UCSD-AML1 (cell line): ENCODE results near the gene HELZ2.

Source experiments
- DNase-seq: peaks from one replicate; lab custom pipeline; 2025; ENCODE audit not compliant: unreplicated experiment; lab: John Stamatoyannopoulos, UW

HELZ2 gene

DNA sequence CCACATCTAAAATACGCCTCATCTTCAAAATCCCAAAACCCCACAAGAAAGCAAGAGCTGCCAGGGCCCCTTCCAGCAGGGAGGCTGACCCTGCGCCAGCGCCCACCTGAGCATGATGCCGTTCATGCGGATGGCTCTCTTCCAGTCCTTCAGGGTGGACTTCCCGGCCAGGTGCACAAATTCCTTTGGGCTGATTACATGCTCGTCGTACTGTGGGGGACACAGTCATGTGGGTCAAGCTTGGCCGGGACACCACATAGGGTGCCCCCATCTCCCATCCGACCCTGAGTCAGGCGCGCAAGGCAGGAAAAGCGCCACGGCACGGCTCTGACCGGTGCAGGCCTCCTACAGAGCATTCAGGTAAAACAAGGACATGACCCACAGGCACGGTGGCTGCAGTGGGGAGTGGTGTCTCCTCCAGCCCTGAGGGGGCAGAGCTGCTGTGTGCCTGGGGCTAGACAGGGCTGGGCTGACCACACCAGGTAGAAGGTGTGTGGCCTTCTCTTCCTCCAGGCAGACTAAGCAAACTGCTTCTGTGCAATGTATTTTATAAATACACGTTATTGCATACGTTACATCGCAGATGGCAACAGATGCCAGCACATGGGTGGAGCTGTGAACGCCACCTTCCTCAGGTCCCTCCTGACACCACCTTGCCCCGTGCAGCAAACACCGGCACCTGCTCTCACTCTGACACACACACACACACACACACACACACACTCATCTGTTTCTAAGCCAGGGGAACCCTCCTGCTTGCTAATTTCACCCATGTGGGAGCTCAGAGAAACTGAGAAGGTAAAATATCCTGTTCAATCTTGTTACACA lies 23.8 kb upstream of the HELZ2 start:
- no peak for DNase-seq

DNA sequence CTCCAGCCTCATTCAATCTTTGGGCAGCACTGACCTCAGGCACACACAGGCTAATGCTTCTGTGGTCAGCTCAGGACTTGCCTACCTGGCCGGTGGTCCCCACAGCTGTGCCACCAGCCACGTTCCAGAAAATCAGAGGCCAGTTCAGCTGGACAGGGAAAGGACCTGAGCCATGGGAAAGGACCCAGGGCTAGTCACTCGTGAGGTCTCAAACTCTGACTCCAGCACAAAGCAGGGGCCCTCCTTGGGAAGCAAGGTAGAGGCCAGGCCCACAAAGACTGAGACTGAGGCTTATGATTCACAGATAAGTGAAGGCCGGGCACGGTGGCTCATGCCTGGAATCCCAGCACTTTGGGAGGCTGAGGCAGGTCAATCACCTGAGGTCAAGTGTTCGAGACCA lies 22.4 kb upstream of the HELZ2 start:
- no peak for DNase-seq

DNA sequence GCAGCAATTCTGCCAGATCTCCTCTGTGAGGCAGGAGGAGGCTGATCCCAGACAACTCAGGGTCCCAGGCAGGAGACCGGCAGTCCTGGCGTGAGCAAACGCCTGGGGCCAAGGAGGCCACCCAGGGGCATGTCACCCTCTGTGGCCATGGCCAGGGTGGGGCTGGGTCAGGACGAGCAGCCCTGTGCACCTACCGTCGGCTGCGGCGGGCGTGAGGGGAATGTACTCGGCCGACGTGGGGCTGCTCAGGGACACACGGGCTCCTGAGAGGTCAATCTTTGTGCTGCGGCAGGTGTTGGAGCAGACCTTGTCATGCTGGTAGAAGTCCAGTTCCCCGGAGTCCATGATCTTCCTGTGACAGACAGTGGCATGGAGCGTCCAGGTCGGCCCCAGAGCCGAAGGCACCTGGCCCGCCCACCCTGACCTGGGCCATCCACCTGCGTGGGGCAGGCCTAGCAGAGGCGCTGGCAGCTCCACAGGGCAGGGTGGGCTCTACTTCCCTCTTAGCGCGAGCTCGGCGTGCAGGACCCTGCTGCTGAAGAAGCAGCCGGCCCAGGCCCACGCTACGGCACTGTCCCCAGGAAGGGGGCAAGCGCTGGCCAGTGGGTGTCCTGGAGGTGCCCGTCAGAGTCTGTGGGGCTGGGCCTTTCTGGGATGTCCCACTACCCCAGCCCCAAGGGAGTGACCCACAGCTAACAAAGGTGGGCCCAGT lies 21.5 kb upstream of the HELZ2 start:
- DNase-seq: no peak

DNA sequence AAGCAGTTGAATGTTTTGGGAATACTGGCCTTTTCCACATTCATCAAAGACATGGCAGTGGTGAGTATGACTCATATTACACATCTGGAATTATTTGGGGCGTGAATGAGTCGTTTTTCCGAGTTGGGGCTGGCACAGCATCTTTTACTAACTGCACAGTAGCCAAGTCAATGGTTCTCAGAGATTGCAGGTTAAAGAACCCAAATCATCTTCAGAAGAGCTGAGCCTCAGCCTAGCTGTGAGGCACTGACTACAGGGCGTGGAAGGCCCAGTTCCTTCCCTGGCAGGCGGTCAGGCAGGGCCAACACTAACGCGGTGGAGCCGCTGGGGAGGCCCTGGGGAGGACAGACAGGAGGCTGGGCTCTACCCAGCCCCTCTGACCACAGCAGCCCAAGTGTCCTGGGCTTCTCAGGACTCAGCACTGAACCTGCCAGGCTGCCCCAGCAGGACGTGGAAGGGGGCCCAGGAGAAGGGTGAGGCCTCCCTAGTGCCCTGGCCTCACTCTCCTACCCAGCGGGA lies 20.1 kb upstream of the HELZ2 start:
- no peak for DNase-seq

DNA sequence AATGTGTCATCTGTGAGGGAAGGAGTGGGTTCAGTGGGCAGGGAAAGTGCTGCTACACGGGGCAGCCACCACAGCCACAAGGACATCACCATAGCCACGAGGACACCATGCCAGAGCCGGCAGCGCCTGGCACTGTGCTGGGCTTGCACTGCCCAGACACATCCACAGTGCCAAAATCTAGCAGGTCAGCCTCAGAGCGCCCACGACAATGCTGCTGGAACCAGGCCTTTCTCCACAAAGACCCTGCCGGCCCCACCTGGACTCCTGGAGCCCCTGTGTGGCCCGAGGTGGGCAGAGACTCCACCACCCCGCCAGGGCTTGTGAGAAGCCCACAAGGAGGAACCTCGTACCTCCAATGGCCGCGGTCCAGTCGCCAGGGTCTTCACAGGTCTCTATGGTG lies 18.6 kb upstream of the HELZ2 start:
- DNase-seq: no peak

DNA sequence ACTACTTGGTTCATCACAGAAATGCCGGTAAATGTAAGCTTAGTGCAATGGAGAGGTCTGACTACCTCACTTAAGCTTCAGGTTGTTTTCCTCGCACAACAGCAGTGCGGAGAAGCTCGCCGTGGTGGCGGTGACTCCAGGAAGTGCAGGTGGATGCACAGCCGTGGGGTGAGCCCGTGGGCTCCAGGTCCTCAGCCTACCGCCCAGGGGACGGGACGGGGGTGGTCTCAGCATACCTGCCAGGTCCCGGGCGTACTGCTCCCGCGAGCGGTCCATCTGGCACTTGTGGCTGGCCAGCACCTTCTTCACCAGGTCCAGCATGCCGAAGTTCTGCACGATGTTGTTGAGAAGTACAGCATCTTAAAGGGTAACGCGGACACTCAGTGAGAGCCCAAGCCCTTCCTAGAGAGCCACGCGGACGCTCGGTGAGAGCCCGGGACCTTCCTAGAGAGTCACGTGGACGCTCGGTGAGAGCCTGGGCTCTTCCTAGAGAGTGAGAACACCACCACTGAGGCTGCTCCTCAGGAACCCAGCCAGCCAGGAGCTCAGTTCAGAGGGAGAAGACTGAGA lies 17.8 kb upstream of the HELZ2 start:
- no peak for DNase-seq

DNA sequence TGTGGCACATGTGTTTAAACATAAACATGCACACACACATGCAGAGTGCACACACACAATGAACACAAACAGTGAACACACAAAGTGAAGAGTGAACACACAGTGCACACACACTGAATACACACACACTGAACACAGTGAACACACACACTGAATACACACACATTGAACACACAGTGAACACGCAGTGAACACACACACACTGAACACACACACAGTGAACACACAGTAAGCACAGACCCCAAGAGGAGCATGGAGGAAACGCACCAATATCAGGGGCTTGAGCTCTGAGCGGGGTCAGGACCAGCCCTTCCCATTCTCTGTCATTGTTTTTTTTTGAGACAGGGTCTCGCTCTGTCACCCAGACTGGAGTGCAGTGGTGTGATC lies 17.1 kb upstream of the HELZ2 start:
- no peak for DNase-seq

DNA sequence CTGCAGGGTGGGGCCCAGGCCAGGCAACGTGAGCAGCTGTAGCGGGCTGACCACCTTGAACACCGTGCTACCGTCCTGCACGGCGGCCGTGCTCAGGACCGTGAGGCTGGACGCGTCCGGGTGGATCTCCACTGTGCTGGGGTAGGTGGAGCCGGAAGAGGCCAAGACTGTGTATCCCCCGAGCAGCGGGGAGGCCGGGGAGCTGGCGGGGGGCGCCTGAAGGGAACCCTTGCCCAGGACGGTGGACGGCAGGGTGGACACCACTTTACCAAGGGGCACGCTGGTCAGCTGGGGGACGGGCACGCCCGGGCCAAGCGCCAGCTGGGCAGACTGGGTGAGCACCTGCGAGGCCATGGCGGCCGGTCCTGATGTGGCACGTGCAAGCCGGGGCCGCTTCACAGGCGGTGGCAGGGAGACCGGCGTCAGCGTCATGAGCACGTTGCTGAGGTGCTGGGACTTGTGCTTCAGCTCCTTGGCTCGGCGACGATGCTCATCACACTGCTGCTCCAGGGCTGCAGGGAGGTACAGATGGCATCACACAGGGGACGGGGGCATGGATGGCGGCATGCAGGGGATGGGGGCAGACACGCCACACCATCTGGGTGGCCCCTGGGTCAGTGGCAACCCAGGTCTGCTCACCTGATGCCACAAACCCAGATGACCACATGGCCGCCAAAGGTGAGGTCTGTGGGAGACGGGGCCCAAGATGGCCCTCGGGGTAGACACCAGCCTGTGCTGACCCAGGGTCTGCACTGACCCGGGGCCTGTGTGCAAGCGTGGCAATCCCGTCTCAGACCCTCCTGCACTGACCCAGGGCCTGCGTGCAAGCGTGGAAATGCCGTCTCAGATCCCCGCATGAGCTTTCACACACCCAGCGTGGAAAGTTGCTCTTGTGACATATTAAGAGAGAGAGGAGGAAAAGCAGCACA lies 16.4 kb upstream of the HELZ2 start:
- no peak for DNase-seq

DNA sequence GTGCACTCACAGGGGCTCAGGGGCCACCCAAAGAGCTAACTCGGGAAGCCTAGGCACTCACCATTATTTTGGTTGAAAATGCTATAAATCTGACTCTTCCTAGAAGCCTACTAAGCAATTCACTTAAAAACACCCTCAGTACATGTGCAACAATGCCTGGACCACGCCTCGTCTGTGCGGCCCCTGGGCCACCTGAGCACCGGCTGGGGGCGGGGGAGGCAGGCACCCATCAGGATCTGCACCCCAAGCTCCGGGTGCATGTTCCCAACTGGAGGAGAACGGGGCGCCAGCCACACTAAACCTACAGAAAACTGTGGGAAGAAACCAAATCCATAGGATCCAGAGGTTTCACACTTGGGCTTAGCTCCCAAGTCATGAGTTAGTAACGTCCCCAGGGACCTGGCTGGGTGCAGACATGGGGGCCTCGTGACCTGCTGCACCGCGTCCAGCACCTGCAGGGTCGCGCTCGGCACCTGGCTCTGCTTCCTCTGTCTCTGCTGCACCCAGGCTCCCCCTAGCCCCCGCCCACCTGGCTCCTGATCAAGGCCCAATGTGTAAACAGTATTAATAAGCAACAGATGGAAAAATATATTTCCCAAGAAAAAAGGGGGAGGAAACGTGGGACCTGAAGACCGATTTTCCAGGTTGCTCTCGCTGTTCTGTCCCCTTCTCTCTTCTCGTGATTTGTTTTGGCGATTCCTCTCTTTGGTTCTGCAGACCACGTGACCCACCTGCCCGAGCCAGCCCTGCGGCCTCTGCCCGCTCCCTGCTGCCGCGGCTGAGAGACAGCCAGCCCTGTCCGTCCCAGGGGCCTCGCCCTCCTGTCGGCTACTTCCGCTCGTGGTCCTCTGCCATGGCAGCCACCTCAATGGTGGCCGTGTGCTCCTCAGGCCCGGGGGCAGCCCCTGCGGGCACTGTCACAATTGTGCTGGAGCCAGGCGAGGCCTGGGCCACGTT lies 15.5 kb upstream of the HELZ2 start:
- no peak for DNase-seq

DNA sequence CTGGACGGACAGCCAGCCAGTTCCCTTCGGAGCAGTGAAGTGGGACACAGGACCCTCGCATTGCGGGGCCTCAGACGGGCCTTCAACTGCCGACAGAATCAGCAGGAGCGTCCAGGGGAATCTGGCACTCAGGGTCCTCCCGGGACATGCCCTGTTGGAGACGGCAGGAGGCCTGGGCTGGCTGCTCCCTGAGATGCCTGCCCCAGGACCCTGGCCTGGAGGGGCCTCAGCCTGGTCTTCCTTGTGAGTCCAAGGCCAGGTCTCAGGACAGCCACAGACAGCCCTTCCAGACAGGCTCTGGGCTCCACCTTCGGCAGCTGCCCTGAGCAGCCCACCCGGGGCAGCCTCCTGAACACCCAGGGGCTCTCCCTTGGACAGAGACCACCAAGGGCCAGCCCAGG lies 14.6 kb upstream of the HELZ2 start:
- DNase-seq: no peak

DNA sequence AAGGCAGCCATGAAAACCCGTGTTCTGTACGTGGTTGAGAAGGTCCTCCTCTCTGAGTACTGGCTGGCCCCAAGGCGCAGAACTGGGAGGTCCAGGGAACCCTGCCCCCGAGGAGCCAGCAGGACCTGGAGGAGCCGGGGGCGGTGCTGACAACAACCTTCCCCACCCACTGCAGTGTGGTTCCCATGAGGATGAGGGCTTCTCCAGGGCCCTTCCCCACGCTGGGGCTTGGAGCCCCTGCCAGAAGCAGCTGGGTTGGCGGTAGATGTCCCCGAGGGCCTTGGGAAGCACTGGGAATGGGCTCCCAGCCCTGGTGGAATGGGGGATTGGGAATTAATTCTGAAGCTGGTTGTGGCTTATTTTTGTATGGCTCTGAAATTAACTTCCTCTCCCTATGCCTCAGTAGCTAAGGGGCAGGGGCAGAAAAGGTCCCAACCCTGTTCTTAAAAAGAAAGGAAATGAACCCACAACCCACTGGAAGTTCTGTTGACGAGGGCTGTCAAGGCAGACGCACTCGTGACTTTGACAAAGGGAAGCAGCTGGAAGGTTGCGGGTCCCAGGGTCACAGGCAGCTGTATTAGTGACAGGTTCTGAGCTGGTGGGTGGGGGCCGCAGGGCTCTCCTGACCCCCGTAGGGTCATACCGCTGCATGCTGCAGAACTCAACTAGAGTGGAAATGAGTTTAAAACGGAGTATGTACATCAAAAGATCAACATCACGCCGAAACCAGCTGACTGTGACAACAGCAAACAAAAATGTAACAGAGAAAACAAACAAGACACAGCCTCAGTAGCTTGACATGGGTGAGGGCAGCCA lies 13.9 kb upstream of the HELZ2 start:
- DNase-seq: peak; percentile 78

DNA sequence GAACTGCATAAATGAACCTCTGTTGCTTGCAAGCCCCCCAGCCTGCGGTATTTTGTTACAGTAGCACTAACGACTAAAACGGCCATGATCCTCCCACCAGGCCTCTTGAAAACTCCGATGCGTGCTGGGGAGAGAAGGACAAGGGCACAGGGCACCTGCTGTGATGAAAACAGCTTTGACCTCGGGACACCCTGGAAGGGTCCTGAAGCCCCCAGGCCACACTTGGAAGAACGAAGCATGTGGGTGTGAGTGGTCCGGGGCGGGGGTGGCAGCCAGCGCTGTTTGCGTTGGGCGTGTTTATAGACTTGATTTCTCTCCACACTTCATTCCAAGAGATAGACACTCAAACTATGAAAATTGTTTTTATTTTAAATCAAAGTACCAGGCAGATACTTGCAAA lies 13.2 kb upstream of the HELZ2 start:
- no peak for DNase-seq

DNA sequence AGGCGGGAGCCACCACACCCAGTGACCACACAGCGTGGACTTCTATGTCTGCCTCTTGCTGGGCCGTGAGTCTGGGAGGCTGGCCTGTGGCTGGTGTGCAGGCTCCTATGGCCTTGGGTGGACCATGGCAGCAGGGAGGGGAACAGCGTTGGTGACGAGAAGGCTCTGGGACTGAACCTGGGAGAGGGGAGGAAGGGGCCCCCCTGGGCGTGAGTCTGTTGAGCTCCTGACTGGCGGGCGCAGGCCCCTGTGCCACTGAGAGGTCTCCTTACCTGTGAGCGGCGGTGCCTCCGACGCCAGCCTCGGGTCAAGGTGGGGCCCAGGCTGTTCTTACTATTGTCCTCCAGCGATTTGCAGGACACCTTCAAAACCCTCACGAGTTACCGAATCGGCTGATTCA lies 12.8 kb upstream of the HELZ2 start:
- DNase-seq: no peak

DNA sequence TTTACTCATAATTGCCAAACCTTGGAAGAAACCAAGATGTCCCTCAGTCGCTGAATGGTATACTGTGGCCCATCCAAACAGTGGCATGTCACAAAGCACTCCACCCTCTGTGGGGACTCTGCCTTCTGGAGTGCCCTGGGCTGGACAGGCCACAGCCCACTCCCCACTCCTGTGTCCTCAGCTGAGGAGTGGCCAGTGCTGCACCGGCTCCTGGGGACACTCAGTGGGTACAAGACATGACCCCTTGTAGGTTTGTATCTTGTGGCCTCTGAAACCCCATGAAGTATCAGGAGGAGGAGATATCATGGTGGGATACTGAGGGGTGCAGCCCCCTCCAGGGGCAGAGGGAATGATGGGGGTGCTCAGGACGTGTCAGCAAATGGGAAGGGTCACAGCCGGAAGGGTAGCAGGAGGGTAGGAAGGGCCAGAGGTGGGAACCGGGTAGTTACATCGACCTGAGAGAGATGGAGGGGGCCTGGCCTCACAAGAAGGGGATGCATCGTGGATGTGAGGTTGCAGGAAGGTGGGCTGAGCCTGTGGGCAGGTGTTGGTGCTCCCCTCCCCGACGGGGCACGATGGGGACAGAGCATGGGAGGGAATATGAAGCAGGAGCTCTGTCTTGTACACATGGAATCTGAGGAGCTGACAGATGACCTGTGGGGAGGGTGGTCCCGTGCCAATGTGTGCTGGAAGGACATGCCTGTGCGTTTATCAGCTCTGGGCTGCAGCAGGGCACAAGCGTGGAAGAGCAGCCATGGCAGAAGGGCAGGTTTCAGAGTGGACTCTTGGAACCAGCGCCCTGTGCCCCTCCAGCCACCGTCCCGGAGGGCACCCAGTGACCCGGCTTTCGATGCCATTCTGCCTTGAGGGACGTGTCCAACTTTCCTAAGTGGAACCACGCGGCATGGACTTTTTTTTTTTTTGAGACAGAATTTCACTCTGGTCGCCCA lies 11.9 kb upstream of the HELZ2 start:
- DNase-seq: no peak

DNA sequence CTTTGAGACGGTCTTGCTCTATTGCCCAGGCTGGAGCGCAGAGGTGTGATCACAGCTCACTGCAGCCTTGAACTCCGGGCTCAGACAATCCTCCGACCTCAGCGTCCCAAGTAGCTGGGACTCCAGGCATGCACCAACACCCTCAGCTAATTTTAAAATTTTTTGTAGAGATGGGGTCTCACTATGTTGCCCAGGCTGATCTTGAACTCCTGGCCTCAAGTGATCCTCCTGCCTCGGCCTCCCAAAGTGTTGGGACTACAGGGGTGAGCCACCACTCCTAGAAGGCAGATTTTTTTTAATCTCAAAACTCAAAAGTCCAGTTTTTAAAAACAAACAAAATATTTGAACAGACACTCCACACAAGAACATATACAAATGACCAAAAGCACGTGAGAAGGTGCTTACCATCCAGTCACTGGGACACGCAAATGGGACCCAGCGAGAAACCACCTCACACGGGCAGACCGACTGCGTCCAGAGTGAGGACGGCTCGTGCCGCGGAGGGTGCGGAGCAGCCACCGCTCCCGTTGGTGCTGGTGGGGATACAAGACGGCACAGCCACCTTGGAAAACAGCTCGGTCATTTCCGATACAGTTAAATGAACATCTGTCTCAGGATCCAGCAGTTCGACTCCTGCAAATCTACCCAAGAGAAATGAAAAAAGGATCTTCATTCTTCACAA lies 8.5 kb upstream of the HELZ2 start:
- no peak for DNase-seq

DNA sequence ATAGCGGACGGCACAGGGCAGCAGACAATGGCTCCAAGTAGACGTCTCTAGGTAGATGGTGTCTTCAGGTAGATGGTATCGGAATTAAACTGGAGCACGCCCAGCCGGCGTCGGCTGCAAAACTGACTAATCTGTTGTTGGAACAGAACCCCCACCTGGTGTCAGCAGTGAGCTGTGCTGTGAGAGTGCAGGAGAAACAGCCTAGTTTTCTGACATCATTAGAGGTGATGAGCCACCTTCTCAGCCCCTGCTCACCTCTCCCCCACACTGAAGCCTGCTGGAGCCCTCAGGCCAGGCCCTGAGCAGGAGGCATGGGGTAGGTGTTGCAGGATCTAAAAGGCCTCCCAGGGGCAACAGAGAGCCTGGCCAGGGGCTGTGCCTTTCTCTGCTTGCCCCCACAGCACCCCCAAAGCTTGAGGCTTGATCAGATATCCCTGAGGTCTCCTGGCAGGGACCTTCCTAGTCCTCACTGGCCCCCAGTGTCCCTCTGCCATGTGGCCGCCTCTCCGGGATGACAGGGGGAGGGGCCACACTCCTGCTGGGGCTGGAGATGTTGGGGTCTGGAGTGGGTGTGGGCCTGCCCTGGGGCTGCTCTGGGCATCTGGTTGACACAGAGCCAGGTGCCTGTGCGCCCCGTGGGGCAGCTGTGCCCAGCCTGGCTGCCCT lies 6.9 kb upstream of the HELZ2 start:
- peak; percentile 50 for DNase-seq
